Stimulated activated naive CD8-positive, alpha-beta T cell treated with anti-CD3 and anti-CD28 coated beads, Interleukin-15, Interleukin-2, amounts not matched to agents 100 ng/mL and 50 ng/mL, for 24 hours (primary cell): Measurements from ENCODE around the gene CNTFR.

ENCODE experiments used
- H3K27ac Mint-ChIP-seq: one replicate; pipeline ENCODE4 v1.8.0; 2021; ENCODE audit warnings: mild to moderate bottlenecking, mixed read lengths
- H3K27me3 Mint-ChIP-seq: one replicate; pipeline ENCODE4 v1.8.0; 2021; ENCODE audit warnings: mixed read lengths
- H3K36me3 Mint-ChIP-seq: one replicate; pipeline ENCODE4 v1.8.0; 2021; ENCODE audit warnings: low read depth, mixed read lengths
- H3K4me1 Mint-ChIP-seq: one replicate; pipeline ENCODE4 v1.8.0; 2021; ENCODE audit warnings: low read depth, mixed read lengths
- H3K4me3 Mint-ChIP-seq: one replicate; pipeline ENCODE4 v1.8.0; 2021; ENCODE audit warnings: mild to moderate bottlenecking, mixed read lengths
- H3K9me3 Mint-ChIP-seq: one replicate; pipeline ENCODE4 v1.8.0; 2021; ENCODE audit warnings: mixed read lengths

CNTFR gene

GRCh38 chr9:34559624-34560455, 29.7 kb downstream of the CNTFR start:
- no peak overlapping the region for H3K4me3 Mint-ChIP-seq

GRCh38 chr9:34558919-34559623, 30.5 kb downstream of the CNTFR start:
- Mint-ChIP-seq H3K27ac (no peak overlapping the region), H3K9me3 (no peaks in the 10 kb centered on the region), H3K4me1 (no peaks in the 10 kb centered on the region)

More at GRCh38 chr9:34559624-34560455, 29.7 kb downstream of the CNTFR start:
- no peak overlapping the region for H3K27ac Mint-ChIP-seq
- no peaks in the 10 kb centered on the region for H3K9me3 Mint-ChIP-seq
- no peaks in the 10 kb centered on the region for H3K36me3 Mint-ChIP-seq
- no peaks in the 10 kb centered on the region for H3K4me1 Mint-ChIP-seq
- peaks cover 41% of the 10 kb centered on the region for H3K27me3 Mint-ChIP-seq

GRCh38 chr9:34558364-34558763, 31.2 kb downstream of the CNTFR start:
- H3K36me3 Mint-ChIP-seq, result no peaks in the 10 kb centered on the region
- H3K9me3 Mint-ChIP-seq, result no peaks in the 10 kb centered on the region
- H3K27ac Mint-ChIP-seq, result no peak overlapping the region
- no peaks in the 10 kb centered on the region for H3K4me1 Mint-ChIP-seq
- no peak overlapping the region for H3K4me3 Mint-ChIP-seq
- peaks cover 33% of the 10 kb centered on the region for H3K27me3 Mint-ChIP-seq

More at GRCh38 chr9:34558919-34559623, 30.5 kb downstream of the CNTFR start:
- H3K4me3 Mint-ChIP-seq, result no peak overlapping the region
- no peaks in the 10 kb centered on the region for H3K36me3 Mint-ChIP-seq
- peaks cover 39% of the 10 kb centered on the region for H3K27me3 Mint-ChIP-seq

GRCh38 chr9:34557426-34558321, 31.9 kb downstream of the CNTFR start:
- Mint-ChIP-seq H3K27me3 (peaks cover 28% of the 10 kb centered on the region), H3K27ac (no peak overlapping the region), H3K9me3 (no peaks in the 10 kb centered on the region), H3K36me3 (no peaks in the 10 kb centered on the region), H3K4me1 (no peaks in the 10 kb centered on the region), H3K4me3 (no peak overlapping the region)

GRCh38 chr9:34556949-34557348, 32.6 kb downstream of the CNTFR start:
- H3K27ac Mint-ChIP-seq, result no peak overlapping the region
- no peaks in the 10 kb centered on the region for H3K4me1 Mint-ChIP-seq
- no peak overlapping the region for H3K4me3 Mint-ChIP-seq
- no peaks in the 10 kb centered on the region for H3K36me3 Mint-ChIP-seq
- no peaks in the 10 kb centered on the region for H3K9me3 Mint-ChIP-seq
- H3K27me3 Mint-ChIP-seq, result peaks cover 28% of the 10 kb centered on the region

- Mint-ChIP-seq H3K9me3 (no peaks in the 10 kb centered on the region), H3K36me3 (no peaks in the 10 kb centered on the region), H3K4me3 (no peak overlapping the region), H3K27ac (no peak overlapping the region), H3K27me3 (peaks cover 21% of the 10 kb centered on the region), H3K4me1 (no peaks in the 10 kb centered on the region)
Measured at GRCh38 chr9:34555936-34556525, 33.5 kb downstream of the CNTFR start.

- Mint-ChIP-seq H3K36me3 (no peaks in the 10 kb centered on the region), H3K27me3 (peaks cover 20% of the 10 kb centered on the region), H3K9me3 (no peaks in the 10 kb centered on the region), H3K4me3 (no peak overlapping the region), H3K4me1 (no peaks in the 10 kb centered on the region), H3K27ac (no peak overlapping the region)
Measured at GRCh38 chr9:34555500-34555899, 34.0 kb downstream of the CNTFR start.

GRCh38 chr9:34555002-34555348, 34.5 kb downstream of the CNTFR start:
- Mint-ChIP-seq H3K4me3 (no peak overlapping the region), H3K36me3 (no peaks in the 10 kb centered on the region), H3K4me1 (no peaks in the 10 kb centered on the region), H3K27ac (no peak overlapping the region), H3K27me3 (peaks cover 16% of the 10 kb centered on the region), H3K9me3 (no peaks in the 10 kb centered on the region)

- Mint-ChIP-seq H3K36me3 (no peaks in the 10 kb centered on the region), H3K9me3 (no peaks in the 10 kb centered on the region), H3K27me3 (peaks cover 13% of the 10 kb centered on the region), H3K4me1 (no peaks in the 10 kb centered on the region), H3K27ac (no peak overlapping the region), H3K4me3 (no peak overlapping the region)
Measured at GRCh38 chr9:34554211-34555001, 35.1 kb downstream of the CNTFR start.

GRCh38 chr9:34553511-34554021, 36.0 kb downstream of the CNTFR start:
- Mint-ChIP-seq H3K36me3 (no peaks in the 10 kb centered on the region), H3K9me3 (no peaks in the 10 kb centered on the region), H3K4me1 (no peaks in the 10 kb centered on the region), H3K27ac (no peak overlapping the region), H3K4me3 (no peak overlapping the region), H3K27me3 (peaks cover 10% of the 10 kb centered on the region)

- no peak overlapping the region for H3K27ac Mint-ChIP-seq
- H3K9me3 Mint-ChIP-seq, result no peaks in the 10 kb centered on the region
- no peak overlapping the region for H3K4me3 Mint-ChIP-seq
- H3K4me1 Mint-ChIP-seq, result no peaks in the 10 kb centered on the region
- H3K27me3 Mint-ChIP-seq, result peaks cover 12% of the 10 kb centered on the region
- H3K36me3 Mint-ChIP-seq, result no peaks in the 10 kb centered on the region
Measured at GRCh38 chr9:34552986-34553385, 36.5 kb downstream of the CNTFR start.

- H3K4me3 Mint-ChIP-seq, result no peak overlapping the region
- no peak overlapping the region for H3K27ac Mint-ChIP-seq
- H3K36me3 Mint-ChIP-seq, result no peaks in the 10 kb centered on the region
- H3K9me3 Mint-ChIP-seq, result no peaks in the 10 kb centered on the region
- no peaks in the 10 kb centered on the region for H3K4me1 Mint-ChIP-seq
- H3K27me3 Mint-ChIP-seq, result peaks cover 12% of the 10 kb centered on the region
Measured at GRCh38 chr9:34552606-34552981, 36.9 kb downstream of the CNTFR start.

GRCh38 chr9:34551751-34552605, 37.5 kb downstream of the CNTFR start:
- no peak overlapping the region for H3K4me3 Mint-ChIP-seq
- H3K4me1 Mint-ChIP-seq, result no peaks in the 10 kb centered on the region
- no peaks in the 10 kb centered on the region for H3K36me3 Mint-ChIP-seq
- no peaks in the 10 kb centered on the region for H3K9me3 Mint-ChIP-seq
- no peak overlapping the region for H3K27ac Mint-ChIP-seq
- H3K27me3 Mint-ChIP-seq, result peaks cover 12% of the 10 kb centered on the region
